GM12878 (cell line): ENCODE data around the gene PEX26. TPM values are rescaled to one million over a fixed set of nuclear protein-coding genes. Genes with fewer than 3 reads are reported as not detected.

Experiments
- ATAC-seq: fragments of 200-7000 bp; cut with Tn5 transposase; 3 replicates; pipeline ENCODE4 v1.9.1; 2020; ENCODE audit warnings: mild to moderate bottlenecking, moderate library complexity
- BruUV-seq: library from RNA; stranded (reverse); fragments of 400-500 nt; replicated peaks from 2 replicates; lab custom pipeline; 2021; lab: Mats Ljungman, UMichigan
- CTCF ChIA-PET: fragments of 300-600 bp; sonication (Branson Sonifier 250); formaldehyde crosslinking; extraction: SDS; loops from one replicate; lab custom pipeline; 2021; ENCODE audit warnings: inconsistent platforms; lab: Yijun Ruan, JAX
- POLR2A ChIA-PET: fragments of 350-600 bp; formaldehyde crosslinking; extraction: SDS; loops from one replicate; lab custom pipeline; 2021; ENCODE audit warnings: inconsistent platforms; lab: Charles Lee
- RAD21 ChIA-PET: fragments of 300-600 bp; sonication (Branson Sonifier 250); formaldehyde crosslinking; loops from one replicate; lab custom pipeline; 2023; ENCODE audit warnings: antibody characterized with exemption; ENCODE audit not compliant: unreplicated experiment; lab: Charles Lee
- SMC1A ChIA-PET: fragments of 300-600 bp; sonication (Branson Sonifier 250); formaldehyde crosslinking; loops from one replicate; lab custom pipeline; 2023; ENCODE audit not compliant: unreplicated experiment, uncharacterized antibody; lab: Charles Lee
- DNase-seq: peaks from one replicate; pipeline ENCODE4 v3.0.0-alpha.2; 2011; ENCODE audit warnings: low read depth, low spot score
- FAIRE-seq: peaks from 3 replicates; lab custom pipeline; 2011; peaks lifted over from hg19 to GRCh38; lab: Jason Lieb, UNC
- H2AFZ ChIP-seq: 2 replicates; pipeline ENCODE4 v1.6.0; 2011; ENCODE audit warnings: low read depth, low read length, control low read depth; ENCODE audit not compliant: control insufficient read depth
- H3K27ac ChIP-seq: 2 replicates; pipeline ENCODE4 v1.5.1; 2011; ENCODE audit warnings: control low read depth; ENCODE audit not compliant: control insufficient read depth, insufficient read depth
- H3K27me3 ChIP-seq, 2 experiments: replicated peaks in 1 of 2; 2 replicates each; pipeline versions ENCODE4 v1.6.0 to v1.6.1; 2011; ENCODE audit warnings: low read length in 1 of 2; ENCODE audit not compliant: control insufficient read depth in 2 of 2, insufficient read depth in 2 of 2
- H3K36me3 ChIP-seq, 2 experiments: 2 replicates each; pipeline ENCODE4 v1.5.1; 2011; ENCODE audit warnings: low read length in 1 of 2; ENCODE audit not compliant: control insufficient read depth in 2 of 2, insufficient read depth in 2 of 2
- H3K4me1 ChIP-seq: 2 replicates; pipeline ENCODE4 v1.6.1; 2011; ENCODE audit warnings: mild to moderate bottlenecking, low read length, moderate library complexity, mixed read lengths; ENCODE audit not compliant: control insufficient read depth, insufficient read depth
- H3K4me2 ChIP-seq: 2 replicates; pipeline ENCODE4 v1.6.0; 2011; ENCODE audit warnings: control low read depth; ENCODE audit not compliant: control insufficient read depth, insufficient read depth
- H3K4me3 ChIP-seq: fragments of 200-600 bp; sonication (generic); 2 replicates; pipeline ENCODE4 v1.5.1; 2016
- H3K79me2 ChIP-seq: 2 replicates; pipeline ENCODE4 v1.6.0; 2011; ENCODE audit warnings: low read length; ENCODE audit not compliant: control insufficient read depth, insufficient read depth
- H3K9ac ChIP-seq: 2 replicates; pipeline ENCODE4 v1.8.0; 2011; ENCODE audit warnings: low read length, control low read depth, mixed read lengths; ENCODE audit not compliant: control insufficient read depth, insufficient read depth
- H3K9me3 ChIP-seq: replicated peaks from 3 replicates; pipeline ENCODE4 v1.5.1; 2011; ENCODE audit warnings: mild to moderate bottlenecking, low read length; ENCODE audit not compliant: control insufficient read depth, insufficient read depth
- H4K20me1 ChIP-seq: 2 replicates; pipeline ENCODE4 v1.6.0; 2011; ENCODE audit not compliant: control insufficient read depth, insufficient read depth
- KAT2A ChIP-seq: conservative IDR thresholded peaks from 2 replicates; pipeline ENCODE4 v1.6.1; 2011; ENCODE audit warnings: low read depth, low read length; ENCODE audit not compliant: control insufficient read depth
- NFXL1 ChIP-seq: fragments of 450-650 bp; IDR thresholded peaks from 2 replicates; pipeline ENCODE4 v1.6.1; 2017; ENCODE audit warnings: antibody characterized with exemption, mild to moderate bottlenecking, borderline replicate concordance
- PAX8 ChIP-seq: fragments of 450-650 bp; IDR thresholded peaks from 2 replicates; pipeline ENCODE4 v1.6.1; 2017; ENCODE audit warnings: mild to moderate bottlenecking, moderate library complexity
- POLR2A ChIP-seq: IDR thresholded peaks from 2 replicates; pipeline ENCODE4 v1.6.1; 2011; ENCODE audit warnings: low read depth, mild to moderate bottlenecking, low read length
- RCOR1 ChIP-seq: conservative IDR thresholded peaks from 2 replicates; pipeline ENCODE4 v1.6.1; 2012; ENCODE audit warnings: low read depth, low read length, improper control_type of control experiment
- SIN3A ChIP-seq: IDR thresholded peaks from 2 replicates; pipeline ENCODE4 v1.6.1; 2012; ENCODE audit warnings: low read depth, low read length, improper control_type of control experiment
- SMAD5 ChIP-seq: IDR thresholded peaks from 2 replicates; pipeline ENCODE4 v1.6.1; 2016; ENCODE audit warnings: antibody characterized with exemption, low read depth
- SREBF1 ChIP-seq: IDR thresholded peaks from 2 replicates; pipeline ENCODE4 v1.6.1; 2012; ENCODE audit warnings: mild to moderate bottlenecking, low read length
- WGBS: methylation state at CpG from one replicate; pipeline ENCODE4 v1.1.6; 2016; ENCODE audit warnings: low lambda C conversion rate; ENCODE audit not compliant: insufficient replicate concordance, insufficient coverage; ENCODE audit errors: missing lambda C conversion rate; 5-methylcytosine and 5-hydroxymethylcytosine counted together
- in situ Hi-C: fragments of 300-500 bp; cut with MboI; formaldehyde crosslinking; loops from 9 replicates; pipeline ENCODE4 v1.14.3; 2018; ENCODE audit warnings: mixed read lengths
- intact Hi-C: fragments of 100-400 bp; cut with micrococcal nuclease; formaldehyde crosslinking; loops from one replicate; pipeline ENCODE4 v1.14.2; 2022; ENCODE audit not compliant: unreplicated experiment
- polyA plus RNA-seq, 11 experiments: library from polyadenylated mRNA; depleted of rRNA in 4 of 11; unstranded in 6 of 11; stranded (reverse) in 5 of 11; fragments of >200 nt; fragmentation: Nextera tagmentation in 4 of 11; fragmentation: Illumina TruSeq in 1 of 11; extraction: Ambion mirVana in 4 of 11; extraction: Trizol in 1 of 11; gene quantifications; 1 replicate in 1 of 11; 2 replicates in 10 of 11; pipeline versions ENCODE4 v1.2.1 to v1.2.3, GENCODE V29; 2011 to 2016; ENCODE audit warnings: inconsistent platforms in 2 of 11, missing spikeins in 2 of 11, low read depth in 1 of 11
- total RNA-seq, 4 experiments: library from RNA; depleted of rRNA in 3 of 4; stranded (reverse); fragments of >200 nt in 3 of 4; fragmentation: Illumina TruSeq in 1 of 4; extraction: Trizol in 1 of 4; gene quantifications; 2 replicates each; pipeline versions ENCODE4 v1.2.1 to v1.2.3, GENCODE V29; 2013 to 2021
- TF ChIP-seq, protein P1 (sequence below): fragments of 450-650 bp; IDR thresholded peaks from 2 replicates; pipeline ENCODE4 v1.6.1; 2017; ENCODE audit warnings: mild to moderate bottlenecking, moderate library complexity
- TF ChIP-seq, protein P2 (sequence below): IDR thresholded peaks from 2 replicates; pipeline ENCODE4 v1.6.1; 2012; ENCODE audit warnings: low read depth, low read length, improper control_type of control experiment

The PEX26 gene
- total and polyA plus RNA-seq, 10 of the 15 experiments (the other 5 are each of a cell fraction or from before 2014, with no cell fraction given) = 0.79 to 50.8 (median 22.4) TPM

- H3K4me2 ChIP-seq = no peak overlapping the region
- in situ Hi-C loops (no loop called here), intact Hi-C loops (no loop called here)
- WGBS = 56% methylated on average over 3 of the region's 3 CpGs
- ATAC-seq = no peak
- no peaks in the 10 kb centered on the region for H3K36me3 ChIP-seq
- no peaks in the 10 kb centered on the region for H3K79me2 ChIP-seq
- DNase-seq = no peak
- H3K27ac ChIP-seq = no peak overlapping the region
- RAD21 ChIA-PET = interaction anchor here (1.0 to 3.7 kb wide), 5 partner anchors 9 to 232 kb away, joined by 3 to 40 read pairs (median 4); partner anchors contain the start of genes MICAL3 and PEX26
- no peak for TF ChIP-seq RCOR1
- TF ChIP-seq KAT2A = no peak
- TF ChIP-seq, protein P1, sequence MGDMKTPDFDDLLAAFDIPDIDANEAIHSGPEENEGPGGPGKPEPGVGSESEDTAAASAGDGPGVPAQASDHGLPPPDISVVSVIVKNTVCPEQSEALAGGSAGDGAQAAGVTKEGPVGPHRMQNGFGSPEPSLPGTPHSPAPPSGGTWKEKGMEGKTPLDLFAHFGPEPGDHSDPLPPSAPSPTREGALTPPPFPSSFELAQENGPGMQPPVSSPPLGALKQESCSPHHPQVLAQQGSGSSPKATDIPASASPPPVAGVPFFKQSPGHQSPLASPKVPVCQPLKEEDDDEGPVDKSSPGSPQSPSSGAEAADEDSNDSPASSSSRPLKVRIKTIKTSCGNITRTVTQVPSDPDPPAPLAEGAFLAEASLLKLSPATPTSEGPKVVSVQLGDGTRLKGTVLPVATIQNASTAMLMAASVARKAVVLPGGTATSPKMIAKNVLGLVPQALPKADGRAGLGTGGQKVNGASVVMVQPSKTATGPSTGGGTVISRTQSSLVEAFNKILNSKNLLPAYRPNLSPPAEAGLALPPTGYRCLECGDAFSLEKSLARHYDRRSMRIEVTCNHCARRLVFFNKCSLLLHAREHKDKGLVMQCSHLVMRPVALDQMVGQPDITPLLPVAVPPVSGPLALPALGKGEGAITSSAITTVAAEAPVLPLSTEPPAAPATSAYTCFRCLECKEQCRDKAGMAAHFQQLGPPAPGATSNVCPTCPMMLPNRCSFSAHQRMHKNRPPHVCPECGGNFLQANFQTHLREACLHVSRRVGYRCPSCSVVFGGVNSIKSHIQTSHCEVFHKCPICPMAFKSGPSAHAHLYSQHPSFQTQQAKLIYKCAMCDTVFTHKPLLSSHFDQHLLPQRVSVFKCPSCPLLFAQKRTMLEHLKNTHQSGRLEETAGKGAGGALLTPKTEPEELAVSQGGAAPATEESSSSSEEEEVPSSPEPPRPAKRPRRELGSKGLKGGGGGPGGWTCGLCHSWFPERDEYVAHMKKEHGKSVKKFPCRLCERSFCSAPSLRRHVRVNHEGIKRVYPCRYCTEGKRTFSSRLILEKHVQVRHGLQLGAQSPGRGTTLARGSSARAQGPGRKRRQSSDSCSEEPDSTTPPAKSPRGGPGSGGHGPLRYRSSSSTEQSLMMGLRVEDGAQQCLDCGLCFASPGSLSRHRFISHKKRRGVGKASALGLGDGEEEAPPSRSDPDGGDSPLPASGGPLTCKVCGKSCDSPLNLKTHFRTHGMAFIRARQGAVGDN = no peak
- TF ChIP-seq SIN3A = no peak
- TF ChIP-seq, protein P2, sequence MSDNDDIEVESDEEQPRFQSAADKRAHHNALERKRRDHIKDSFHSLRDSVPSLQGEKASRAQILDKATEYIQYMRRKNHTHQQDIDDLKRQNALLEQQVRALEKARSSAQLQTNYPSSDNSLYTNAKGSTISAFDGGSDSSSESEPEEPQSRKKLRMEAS = no peak
- no peak for TF ChIP-seq POLR2A
- no peak for TF ChIP-seq SREBF1
- no peak for TF ChIP-seq SMAD5
- TF ChIP-seq PAX8 = no peak
- TF ChIP-seq NFXL1 = no peak
- no TSS peak for BruUV-seq
- H3K4me1 ChIP-seq = peaks cover 24% of the 10 kb centered on the region
- H4K20me1 ChIP-seq = no peaks in the 10 kb centered on the region
- no peaks in the 10 kb centered on the region for H3K27me3 ChIP-seq
- POLR2A ChIA-PET = no interaction called here
- no peak for FAIRE-seq
- H3K4me3 ChIP-seq = no peak overlapping the region
- SMC1A ChIA-PET = interaction anchor here (0.6 to 3.8 kb wide), 6 partner anchors 9 to 297 kb away, joined by 3 to 51 read pairs (median 3); partner anchors contain the start of gene PEX26
- H3K9me3 ChIP-seq = no peaks in the 10 kb centered on the region
- CTCF ChIA-PET = interaction anchor here (1.2 to 3.7 kb wide), 5 partner anchors 10 to 290 kb away, joined by 3 to 21 read pairs (median 5); no protein-coding TSS in a partner anchor
- no peak overlapping the region for H3K9ac ChIP-seq
- no peak overlapping the region for H2AFZ ChIP-seq
Observed at GRCh38 chr22:18062421-18062820, 15.4 kb upstream of the PEX26 start.
